Vagina (tissue), 2 donors: ENCODE measurements around the gene BACE1. TPM values are rescaled to one million over a fixed set of nuclear protein-coding genes. Genes with fewer than 3 reads are reported as not detected.

Source experiments
- DNase-seq, 2 donors: peaks; one replicate each; pipeline ENCODE4 v3.0.0-alpha.2; 2017; ENCODE audit errors: extremely low spot score in 2 of 2
- H3K27ac ChIP-seq: fragments of 200-600 bp; sonication (generic); one replicate; pipeline ENCODE4 v1.5.1; 2019
- H3K27me3 ChIP-seq: fragments of 200-600 bp; sonication (generic); one replicate; pipeline ENCODE4 v1.5.1; 2019
- H3K36me3 ChIP-seq, 2 donors: fragments of 200-600 bp; sonication (generic); one replicate each; pipeline ENCODE4 v1.5.1; 2017 to 2019
- H3K4me1 ChIP-seq: fragments of 200-600 bp; sonication (generic); one replicate; pipeline ENCODE4 v1.5.1; 2019
- H3K4me3 ChIP-seq, 2 donors: fragments of 200-600 bp; sonication (generic); 1 replicate in 1 of 2; 2 replicates in 1 of 2; pipeline ENCODE4 v1.5.1; 2016 to 2019
- H3K9me3 ChIP-seq: fragments of 200-600 bp; sonication (generic); one replicate; pipeline ENCODE4 v1.5.1; 2019
- POLR2A ChIP-seq, 2 donors: fragments of 450-650 bp; IDR thresholded peaks; one replicate each; pipeline ENCODE4 v1.6.1; 2017; ENCODE audit warnings: antibody characterized with exemption in 2 of 2, mild to moderate bottlenecking in 2 of 2, moderate library complexity in 2 of 2
- POLR2AphosphoS5 ChIP-seq, 2 donors: sonication (generic); formaldehyde crosslinking; IDR thresholded peaks; one replicate each; pipeline ENCODE4 v1.9.0; 2017; ENCODE audit warnings: antibody characterized with exemption in 2 of 2, mild to moderate bottlenecking in 2 of 2, low read depth in 1 of 2; ENCODE audit not compliant: insufficient read depth in 1 of 2
- intact Hi-C: fragments of 100-400 bp; cut with DNase I; formaldehyde crosslinking; loops from one replicate; pipeline ENCODE4 v1.15.1; 2023
- total RNA-seq: library from RNA; depleted of rRNA; stranded (reverse); fragments of >200 nt; gene quantifications from one replicate; pipeline ENCODE4 v1.2.3, GENCODE V29; 2016
- TF ChIP-seq, protein P1 (sequence below), 3 experiments: fragments of 450-650 bp in 2 of 3; fragments of 200-600 bp in 1 of 3; sonication (generic) in 1 of 3; IDR thresholded peaks; one replicate each; pipeline ENCODE4 v1.5.1; 2017 to 2019; ENCODE audit warnings: antibody characterized with exemption in 3 of 3, mild to moderate bottlenecking in 2 of 3, moderate library complexity in 2 of 3

BACE1 gene
- total RNA-seq, 1 donor from 2014 or later: 25.8 TPM

GRCh38 chr11:117345039-117345438 is 29.0 kb upstream of the BACE1 start:
- no peaks in the 10 kb centered on the region for H3K9me3 ChIP-seq
- no peak overlapping the region for H3K27ac ChIP-seq
- TF ChIP-seq POLR2AphosphoS5 (IDR thresholded peaks at IDR 0.05; ENCODE audit: insufficient read depth in 1 of 2, low read depth in 1 of 2) (no peak), POLR2A (IDR thresholded peaks at IDR 0.05) (no peak)
- TF ChIP-seq, protein P1, sequence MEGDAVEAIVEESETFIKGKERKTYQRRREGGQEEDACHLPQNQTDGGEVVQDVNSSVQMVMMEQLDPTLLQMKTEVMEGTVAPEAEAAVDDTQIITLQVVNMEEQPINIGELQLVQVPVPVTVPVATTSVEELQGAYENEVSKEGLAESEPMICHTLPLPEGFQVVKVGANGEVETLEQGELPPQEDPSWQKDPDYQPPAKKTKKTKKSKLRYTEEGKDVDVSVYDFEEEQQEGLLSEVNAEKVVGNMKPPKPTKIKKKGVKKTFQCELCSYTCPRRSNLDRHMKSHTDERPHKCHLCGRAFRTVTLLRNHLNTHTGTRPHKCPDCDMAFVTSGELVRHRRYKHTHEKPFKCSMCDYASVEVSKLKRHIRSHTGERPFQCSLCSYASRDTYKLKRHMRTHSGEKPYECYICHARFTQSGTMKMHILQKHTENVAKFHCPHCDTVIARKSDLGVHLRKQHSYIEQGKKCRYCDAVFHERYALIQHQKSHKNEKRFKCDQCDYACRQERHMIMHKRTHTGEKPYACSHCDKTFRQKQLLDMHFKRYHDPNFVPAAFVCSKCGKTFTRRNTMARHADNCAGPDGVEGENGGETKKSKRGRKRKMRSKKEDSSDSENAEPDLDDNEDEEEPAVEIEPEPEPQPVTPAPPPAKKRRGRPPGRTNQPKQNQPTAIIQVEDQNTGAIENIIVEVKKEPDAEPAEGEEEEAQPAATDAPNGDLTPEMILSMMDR (IDR thresholded peaks at IDR 0.05): no peak
- H3K36me3 ChIP-seq: peaks cover 0 to 37% of the 10 kb centered on the region in 2 donors
- H3K4me1 ChIP-seq: no peaks in the 10 kb centered on the region
- H3K27me3 ChIP-seq: no peaks in the 10 kb centered on the region
- no peak overlapping the region for H3K4me3 ChIP-seq
- intact Hi-C loops: no loop called here
- no peak for DNase-seq

- H3K27me3 ChIP-seq: no peaks in the 10 kb centered on the region
- intact Hi-C loops: no loop called here
- DNase-seq: no peak
- no peak overlapping the region for H3K27ac ChIP-seq
- TF ChIP-seq POLR2A (IDR thresholded peaks at IDR 0.05): no peak
- TF ChIP-seq, protein P1 (IDR thresholded peaks at IDR 0.05): no peak
- no peak for TF ChIP-seq POLR2AphosphoS5 (IDR thresholded peaks at IDR 0.05; ENCODE audit: insufficient read depth in 1 of 2, low read depth in 1 of 2)
- peaks cover 0 to 16% of the 10 kb centered on the region in 2 donors for H3K36me3 ChIP-seq
- no peak overlapping the region for H3K4me3 ChIP-seq
- no peaks in the 10 kb centered on the region for H3K4me1 ChIP-seq
- H3K9me3 ChIP-seq: no peaks in the 10 kb centered on the region
Measured at GRCh38 chr11:117337076-117337475, 21.0 kb upstream of the BACE1 start.

GRCh38 chr11:117335399-117335798 is 19.3 kb upstream of the BACE1 start:
- no peak for DNase-seq
- TF ChIP-seq POLR2A (IDR thresholded peaks at IDR 0.05): no peak
- TF ChIP-seq, protein P1 (IDR thresholded peaks at IDR 0.05): no peak
- TF ChIP-seq POLR2AphosphoS5 (IDR thresholded peaks at IDR 0.05; ENCODE audit: insufficient read depth in 1 of 2, low read depth in 1 of 2): no peak
- Histone ChIP-seq H3K36me3 (peaks cover 0 to 5% of the 10 kb centered on the region in 2 donors), H3K4me3 (no peak overlapping the region), H3K9me3 (no peaks in the 10 kb centered on the region), H3K27me3 (no peaks in the 10 kb centered on the region), H3K27ac (no peak overlapping the region), H3K4me1 (no peaks in the 10 kb centered on the region)
- intact Hi-C loops: no loop called here

DNA sequence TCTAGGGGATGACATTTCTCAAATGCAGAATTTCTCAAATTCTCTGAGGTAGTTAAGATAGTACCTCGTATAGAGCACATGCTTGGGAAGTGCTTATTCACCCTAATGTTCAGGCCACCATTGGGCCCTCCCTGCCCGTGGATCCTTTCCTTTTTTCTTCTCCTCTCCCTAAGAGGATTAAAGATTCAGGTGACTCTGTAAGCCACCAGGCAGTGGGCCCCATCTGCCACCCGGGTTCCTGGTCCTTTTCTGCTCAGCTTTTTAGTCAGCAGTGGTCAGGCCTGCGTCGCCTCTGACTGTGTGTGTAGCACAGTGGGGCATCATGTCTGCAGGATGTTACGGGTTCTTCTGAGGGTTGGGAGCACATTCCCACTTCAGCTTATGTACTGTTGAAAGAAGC is 18.8 kb upstream of the BACE1 start:
- Histone ChIP-seq H3K4me3 (no peak overlapping the region), H3K9me3 (no peaks in the 10 kb centered on the region), H3K27ac (no peak overlapping the region), H3K4me1 (no peaks in the 10 kb centered on the region), H3K27me3 (no peaks in the 10 kb centered on the region), H3K36me3 (peaks cover 0 to 5% of the 10 kb centered on the region in 2 donors)
- intact Hi-C loops: no loop called here
- no peak for DNase-seq
- TF ChIP-seq, protein P1 (IDR thresholded peaks at IDR 0.05): no peak
- no peak for TF ChIP-seq POLR2AphosphoS5 (IDR thresholded peaks at IDR 0.05; ENCODE audit: insufficient read depth in 1 of 2, low read depth in 1 of 2)
- no peak for TF ChIP-seq POLR2A (IDR thresholded peaks at IDR 0.05)

- H3K4me3 ChIP-seq: no peak overlapping the region
- DNase-seq: no peak
- no peaks in the 10 kb centered on the region for H3K27me3 ChIP-seq
- no peaks in the 10 kb centered on the region for H3K9me3 ChIP-seq
- no peak for TF ChIP-seq POLR2A (IDR thresholded peaks at IDR 0.05)
- TF ChIP-seq, protein P1 (IDR thresholded peaks at IDR 0.05): no peak
- TF ChIP-seq POLR2AphosphoS5 (IDR thresholded peaks at IDR 0.05; ENCODE audit: insufficient read depth in 1 of 2, low read depth in 1 of 2): no peak
- H3K36me3 ChIP-seq: peaks cover 0 to 5% of the 10 kb centered on the region in 2 donors
- H3K4me1 ChIP-seq: peaks cover 7% of the 10 kb centered on the region
- H3K27ac ChIP-seq: no peak overlapping the region
- intact Hi-C loops: no loop called here
Measured at GRCh38 chr11:117333917-117334316, 17.9 kb upstream of the BACE1 start.
